Right lobe of liver (tissue), 6 donors: ENCODE results near the gene ITGA4. TPM values are rescaled to one million over a fixed set of nuclear protein-coding genes. Genes with fewer than 3 reads are reported as not detected.

ENCODE experiments used
- ATAC-seq, 4 donors: fragments of 200-7000 bp; cut with Tn5 transposase; one replicate each; pipeline ENCODE4 v1.9.1; 2020; ENCODE audit warnings: mild to moderate bottlenecking in 4 of 4, moderate library complexity in 4 of 4
- DNase-seq, 3 donors: peaks; one replicate each; pipeline ENCODE4 v3.0.0-alpha.2; 2020
- H3K27ac ChIP-seq, 3 donors: fragments of 200-600 bp; one replicate each; pipeline ENCODE4 v1.8.0; 2022
- H3K27me3 ChIP-seq, 2 donors: fragments of 200-600 bp; one replicate each; pipeline ENCODE4 v1.8.0; 2022
- H3K36me3 ChIP-seq, 4 donors: fragments of 200-600 bp; sonication (generic) in 1 of 4; one replicate each; pipeline versions ENCODE4 v1.5.1 to v1.8.0; 2017 to 2022; ENCODE audit warnings: control low read depth in 1 of 4
- H3K4me1 ChIP-seq, 4 donors: fragments of 200-600 bp; sonication (generic) in 1 of 4; one replicate each; pipeline versions ENCODE4 v1.5.1 to v1.8.0; 2017 to 2022; ENCODE audit warnings: control low read depth in 1 of 4
- H3K4me3 ChIP-seq, 3 donors: fragments of 200-600 bp; one replicate each; pipeline ENCODE4 v1.8.0; 2022
- H3K9me3 ChIP-seq, 4 donors: fragments of 200-600 bp; sonication (generic) in 1 of 4; one replicate each; pipeline versions ENCODE4 v1.5.1 to v1.8.0; 2017 to 2022; ENCODE audit warnings: control low read depth in 1 of 4
- POLR2A ChIP-seq: fragments of 450-650 bp; IDR thresholded peaks from one replicate; pipeline ENCODE4 v1.6.1; 2017; ENCODE audit warnings: antibody characterized with exemption, mild to moderate bottlenecking
- WGBS: methylation state at CpG from one replicate; pipeline ENCODE4 v1.1.6; 2018; ENCODE audit warnings: low coverage, low lambda C conversion rate; ENCODE audit not compliant: insufficient coverage; ENCODE audit errors: missing lambda C conversion rate; 5-methylcytosine and 5-hydroxymethylcytosine counted together
- intact Hi-C, 2 donors: fragments of 100-400 bp; cut with DNase I; formaldehyde crosslinking; loops; one replicate each; pipeline versions ENCODE4 v1.11.2 to v1.14.1; 2022
- total RNA-seq, 6 experiments: library from RNA; depleted of rRNA in 2 of 6; stranded (reverse); fragments of >200 nt in 2 of 6; fragmentation: NEBNext Ultra II Directional in 3 of 6; extraction: Animal tissue kit (Norgen Biotek cat#: 25700) in 3 of 6; gene quantifications; one replicate each; pipeline versions ENCODE4 v1.1.0 to v1.2.4, GENCODE V29; 2016 to 2023
- TF ChIP-seq, protein P1 (sequence below), 4 donors: fragments of 200-600 bp in 3 of 4; fragments of 450-650 bp in 1 of 4; IDR thresholded peaks; one replicate each; pipeline versions ENCODE4 v1.5.1 to v1.8.0; 2016 to 2022; ENCODE audit warnings: antibody characterized with exemption in 4 of 4, mild to moderate bottlenecking in 2 of 4
- donor health status: DM: no; HTN: yes; CAD: no.
- donor health status: DM: no; HTN: no; CAD: no.
- donor health status: DM: no; HTN: no; CAD: no.
- donor health status: DM: no; HTN: yes; CAD: no.
- donor health status: DM: no; HTN: yes; CAD: no.

The ITGA4 gene
- total RNA-seq, 6 experiments from 2014 or later, result 1.2 to 7.4 (median 3.6) TPM

DNA sequence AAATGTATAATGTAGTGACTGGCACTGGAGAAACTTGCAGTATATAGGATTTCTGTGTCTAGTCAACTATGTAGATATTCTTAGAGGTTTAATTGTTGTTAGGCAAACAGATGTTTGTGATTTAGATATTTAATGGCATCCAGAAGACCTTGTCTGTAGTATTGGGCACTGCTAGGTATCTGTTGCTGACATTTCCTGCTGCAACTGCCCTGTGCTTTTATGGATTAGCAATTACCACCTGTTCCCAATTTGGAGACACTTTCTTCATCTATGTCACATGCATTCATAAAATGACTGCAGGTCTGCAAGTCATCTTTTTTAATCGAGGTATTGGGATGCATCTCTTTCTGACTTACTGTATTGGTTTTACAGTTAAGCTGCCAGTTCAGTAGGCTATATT is 71.3 kb downstream of the ITGA4 start:
- no peaks in the 10 kb centered on the region for H3K9me3 ChIP-seq
- H3K27ac ChIP-seq, result no peak overlapping the region
- DNase-seq (no peak), ATAC-seq (no peak)
- H3K36me3 ChIP-seq, result no peaks in the 10 kb centered on the region
- intact Hi-C loops, result no loop called here
- H3K27me3 ChIP-seq, result no peaks in the 10 kb centered on the region
- no peaks in the 10 kb centered on the region for H3K4me1 ChIP-seq
- no peak overlapping the region for H3K4me3 ChIP-seq
- TF ChIP-seq POLR2A, result no peak
- TF ChIP-seq, protein P1, sequence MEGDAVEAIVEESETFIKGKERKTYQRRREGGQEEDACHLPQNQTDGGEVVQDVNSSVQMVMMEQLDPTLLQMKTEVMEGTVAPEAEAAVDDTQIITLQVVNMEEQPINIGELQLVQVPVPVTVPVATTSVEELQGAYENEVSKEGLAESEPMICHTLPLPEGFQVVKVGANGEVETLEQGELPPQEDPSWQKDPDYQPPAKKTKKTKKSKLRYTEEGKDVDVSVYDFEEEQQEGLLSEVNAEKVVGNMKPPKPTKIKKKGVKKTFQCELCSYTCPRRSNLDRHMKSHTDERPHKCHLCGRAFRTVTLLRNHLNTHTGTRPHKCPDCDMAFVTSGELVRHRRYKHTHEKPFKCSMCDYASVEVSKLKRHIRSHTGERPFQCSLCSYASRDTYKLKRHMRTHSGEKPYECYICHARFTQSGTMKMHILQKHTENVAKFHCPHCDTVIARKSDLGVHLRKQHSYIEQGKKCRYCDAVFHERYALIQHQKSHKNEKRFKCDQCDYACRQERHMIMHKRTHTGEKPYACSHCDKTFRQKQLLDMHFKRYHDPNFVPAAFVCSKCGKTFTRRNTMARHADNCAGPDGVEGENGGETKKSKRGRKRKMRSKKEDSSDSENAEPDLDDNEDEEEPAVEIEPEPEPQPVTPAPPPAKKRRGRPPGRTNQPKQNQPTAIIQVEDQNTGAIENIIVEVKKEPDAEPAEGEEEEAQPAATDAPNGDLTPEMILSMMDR (IDR thresholded peaks at IDR 0.05), result no peak
- WGBS, result 63% methylated on average over 1 of the region's 1 CpG

DNA sequence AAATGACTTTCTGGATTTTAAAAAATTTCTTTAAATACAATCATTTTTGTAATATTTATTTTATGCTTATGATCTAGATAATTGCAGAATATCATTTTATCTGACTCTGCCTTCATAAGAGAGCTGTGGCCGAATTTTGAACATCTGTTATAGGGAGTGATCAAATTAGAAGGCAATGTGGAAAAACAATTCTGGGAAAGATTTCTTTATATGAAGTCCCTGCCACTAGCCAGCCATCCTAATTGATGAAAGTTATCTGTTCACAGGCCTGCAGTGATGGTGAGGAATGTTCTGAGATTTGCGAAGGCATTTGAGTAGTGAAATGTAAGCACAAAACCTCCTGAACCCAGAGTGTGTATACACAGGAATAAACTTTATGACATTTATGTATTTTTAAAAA is 79.5 kb downstream of the ITGA4 start:
- 53% methylated on average over 2 of the region's 2 CpGs for WGBS
- H3K36me3 ChIP-seq, result no peaks in the 10 kb centered on the region
- no peaks in the 10 kb centered on the region for H3K27me3 ChIP-seq
- no peaks in the 10 kb centered on the region for H3K4me1 ChIP-seq
- no peak for ATAC-seq
- intact Hi-C loops, result no loop called here
- H3K27ac ChIP-seq, result no peak overlapping the region
- no peak for DNase-seq
- no peaks in the 10 kb centered on the region for H3K9me3 ChIP-seq
- no peak overlapping the region for H3K4me3 ChIP-seq
- no peak for TF ChIP-seq POLR2A
- TF ChIP-seq, protein P1 (IDR thresholded peaks at IDR 0.05), result no peak

DNA sequence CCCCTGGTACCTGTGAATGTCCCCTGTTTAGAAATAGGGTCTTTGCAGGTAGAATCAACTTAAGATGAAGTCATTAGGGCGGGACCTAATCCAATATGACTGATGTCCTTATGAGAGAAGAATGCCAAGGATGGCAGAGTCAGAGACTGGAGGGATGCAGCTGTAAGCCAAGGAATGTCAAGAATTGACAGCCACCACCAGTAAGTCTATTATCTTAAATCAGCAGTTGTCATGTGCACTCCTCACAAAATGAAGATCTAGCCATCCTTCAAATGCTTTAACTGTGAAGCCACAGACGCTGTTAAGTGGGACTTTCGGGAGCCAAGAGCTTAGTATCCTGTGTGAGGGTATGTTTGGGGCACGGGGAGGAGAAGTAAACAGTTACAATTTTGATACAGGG is 83.2 kb downstream of the ITGA4 start:
- no peak overlapping the region for H3K27ac ChIP-seq
- intact Hi-C loops, result no loop called here
- no peaks in the 10 kb centered on the region for H3K9me3 ChIP-seq
- H3K27me3 ChIP-seq, result no peaks in the 10 kb centered on the region
- 48% methylated on average over 3 of the region's 4 CpGs for WGBS
- no peak for DNase-seq
- no peak for TF ChIP-seq POLR2A
- TF ChIP-seq, protein P1 (IDR thresholded peaks at IDR 0.05), result no peak
- H3K36me3 ChIP-seq, result no peaks in the 10 kb centered on the region
- ATAC-seq, result no peak
- H3K4me1 ChIP-seq, result no peaks in the 10 kb centered on the region
- H3K4me3 ChIP-seq, result no peak overlapping the region

DNA sequence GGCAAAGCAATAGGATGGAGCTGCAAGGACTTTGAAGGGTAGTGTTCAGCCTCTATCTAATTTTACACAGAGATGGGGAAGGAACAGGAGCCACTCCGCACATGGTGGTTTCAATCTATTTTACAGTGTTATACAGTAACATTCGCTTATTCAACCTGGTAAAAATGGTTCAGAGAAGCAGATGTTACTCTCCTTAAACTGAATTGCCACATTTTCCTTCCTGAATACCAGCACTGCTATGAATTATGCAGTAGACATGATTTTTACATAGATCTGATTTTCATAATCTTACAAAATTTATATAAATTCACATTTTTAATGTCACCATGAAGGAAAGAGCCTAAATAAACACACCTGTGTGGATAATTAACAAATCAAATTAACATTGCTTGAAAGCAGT is 85.0 kb downstream of the ITGA4 start:
- Histone ChIP-seq H3K27me3 (no peaks in the 10 kb centered on the region), H3K4me1 (no peaks in the 10 kb centered on the region), H3K4me3 (no peak overlapping the region), H3K36me3 (no peaks in the 10 kb centered on the region), H3K27ac (no peak overlapping the region), H3K9me3 (no peaks in the 10 kb centered on the region)
- ATAC-seq (no peak), DNase-seq (no peak)
- 46% methylated on average over 2 of the region's 2 CpGs for WGBS
- intact Hi-C loops, result no loop called here
- no peak for TF ChIP-seq POLR2A
- TF ChIP-seq, protein P1 (IDR thresholded peaks at IDR 0.05), result no peak

DNA sequence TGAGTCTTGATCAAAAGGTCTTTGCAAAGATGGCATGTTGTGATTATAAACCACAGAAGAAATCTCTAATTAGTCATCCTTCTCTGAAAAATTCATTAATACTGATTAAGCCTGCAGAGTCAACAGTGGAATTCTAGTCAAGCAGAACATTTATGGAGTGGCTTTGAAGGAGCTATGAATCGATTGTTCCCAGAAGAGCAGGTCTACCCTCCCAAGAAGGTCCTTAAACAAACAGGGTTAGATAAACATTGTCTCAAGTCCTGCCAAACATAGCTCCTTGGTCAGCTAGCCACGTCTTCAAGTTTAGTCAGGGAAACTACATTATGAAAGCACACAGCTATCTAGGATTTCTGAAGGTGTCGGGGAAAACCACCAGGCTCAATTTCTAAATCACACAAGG is 88.9 kb downstream of the ITGA4 start:
- H3K27ac ChIP-seq, result no peak overlapping the region
- TF ChIP-seq, protein P1 (IDR thresholded peaks at IDR 0.05), result no peak
- no peak for TF ChIP-seq POLR2A
- H3K27me3 ChIP-seq, result no peaks in the 10 kb centered on the region
- DNase-seq (no peak), ATAC-seq (no peak)
- WGBS, result 63% methylated on average over 3 of the region's 3 CpGs
- H3K9me3 ChIP-seq, result no peaks in the 10 kb centered on the region
- H3K4me1 ChIP-seq, result no peaks in the 10 kb centered on the region
- H3K36me3 ChIP-seq, result no peaks in the 10 kb centered on the region
- intact Hi-C loops, result no loop called here
- no peak overlapping the region for H3K4me3 ChIP-seq
